ENCODE data around the gene GPRC5D. TPM values are rescaled to one million over a fixed set of nuclear protein-coding genes. Genes with fewer than 3 reads are reported as not detected.

The GPRC5D gene
- polyA plus RNA-seq, 1 donor (not counting 4 experiments of a cell fraction or from before 2014, with no cell fraction given), result 0.08 TPM

- H4K20me1 ChIP-seq (ENCODE audit: control insufficient read depth, extremely low read depth, insufficient read depth, low read length), result no peaks in the 10 kb centered on the region
- H3K9me1 ChIP-seq (ENCODE audit: control insufficient read depth, extremely low read depth, insufficient read depth, low read length), result no peaks in the 10 kb centered on the region
- FAIRE-seq, result no peak
- no peaks in the 10 kb centered on the region for H3K27me3 ChIP-seq (ENCODE audit: control insufficient read depth, extremely low read depth, insufficient read depth, low read length)
- TF ChIP-seq, protein P1, sequence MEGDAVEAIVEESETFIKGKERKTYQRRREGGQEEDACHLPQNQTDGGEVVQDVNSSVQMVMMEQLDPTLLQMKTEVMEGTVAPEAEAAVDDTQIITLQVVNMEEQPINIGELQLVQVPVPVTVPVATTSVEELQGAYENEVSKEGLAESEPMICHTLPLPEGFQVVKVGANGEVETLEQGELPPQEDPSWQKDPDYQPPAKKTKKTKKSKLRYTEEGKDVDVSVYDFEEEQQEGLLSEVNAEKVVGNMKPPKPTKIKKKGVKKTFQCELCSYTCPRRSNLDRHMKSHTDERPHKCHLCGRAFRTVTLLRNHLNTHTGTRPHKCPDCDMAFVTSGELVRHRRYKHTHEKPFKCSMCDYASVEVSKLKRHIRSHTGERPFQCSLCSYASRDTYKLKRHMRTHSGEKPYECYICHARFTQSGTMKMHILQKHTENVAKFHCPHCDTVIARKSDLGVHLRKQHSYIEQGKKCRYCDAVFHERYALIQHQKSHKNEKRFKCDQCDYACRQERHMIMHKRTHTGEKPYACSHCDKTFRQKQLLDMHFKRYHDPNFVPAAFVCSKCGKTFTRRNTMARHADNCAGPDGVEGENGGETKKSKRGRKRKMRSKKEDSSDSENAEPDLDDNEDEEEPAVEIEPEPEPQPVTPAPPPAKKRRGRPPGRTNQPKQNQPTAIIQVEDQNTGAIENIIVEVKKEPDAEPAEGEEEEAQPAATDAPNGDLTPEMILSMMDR (optimal IDR thresholded peaks at IDR 0.05 in 1 of 3, IDR thresholded peaks at IDR 0.05 in 1 of 3, conservative IDR thresholded peaks at IDR 0.05 in 1 of 3; ENCODE audit: extremely low read depth in 1 of 3, insufficient read depth in 2 of 3, low read length in 3 of 3), result no peak
- no peak for DNase-seq (ENCODE audit: low read depth, low spot score)
- H3K36me3 ChIP-seq (ENCODE audit: control insufficient read depth in 2 of 2, extremely low read depth in 1 of 2, insufficient read depth in 2 of 2, low read length in 2 of 2), result peaks cover 0 to 1% of the 10 kb centered on the region in 2 experiments
- no peak overlapping the region for H3K27ac ChIP-seq (ENCODE audit: control insufficient read depth, insufficient read depth, low read length)
- H3K4me1 ChIP-seq (ENCODE audit: control insufficient read depth, extremely low read depth, insufficient read depth, low read length), result peaks cover under 1% of the 10 kb centered on the region
- H3K79me2 ChIP-seq (ENCODE audit: control insufficient read depth, insufficient read depth, low read length), result no peaks in the 10 kb centered on the region
- H3K4me3 ChIP-seq (ENCODE audit: control insufficient read depth in 2 of 3, extremely low read depth in 1 of 3, insufficient read depth in 2 of 3, low read depth in 1 of 3, low read length in 3 of 3), result no peak overlapping the region
- H3K4me2 ChIP-seq (ENCODE audit: control insufficient read depth, extremely low read depth, insufficient read depth, low read depth, low read length), result no peak overlapping the region
- H2AFZ ChIP-seq (ENCODE audit: control insufficient read depth, low read length), result no peak overlapping the region
- no peak overlapping the region for H3K9ac ChIP-seq (ENCODE audit: control insufficient read depth, extremely low read depth, insufficient read depth, low read length)
- dilution Hi-C loops (cut with MboI; ENCODE audit: extremely low pct_ligation_motif_present, low sequenced_read_pairs), result no loop called here
- H3K9me3 ChIP-seq (ENCODE audit: control insufficient read depth, low read depth, low read length), result no peaks in the 10 kb centered on the region
Measured at GRCh38 chr12:12946686-12947355, 5.1 kb downstream of the GPRC5D start.

DNA sequence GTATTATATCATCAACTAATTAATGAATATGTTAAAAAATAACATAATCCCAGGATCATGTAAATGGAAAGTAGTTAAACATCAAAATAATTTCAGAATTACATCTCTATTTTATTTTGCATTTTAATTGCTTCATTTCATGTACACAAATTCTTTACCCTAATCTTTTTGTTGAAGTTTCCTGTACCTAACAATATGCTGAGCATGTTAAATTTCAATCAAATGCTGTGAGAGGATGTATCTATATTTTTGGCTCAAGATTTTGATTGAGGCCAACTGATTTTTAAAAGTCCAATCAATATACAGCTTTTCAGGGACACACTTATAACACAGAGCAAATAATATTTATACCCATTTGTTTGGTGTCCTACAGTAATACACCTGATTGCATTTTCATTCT, 6.4 kb downstream of the GPRC5D start:
- no peak overlapping the region for H3K27ac ChIP-seq (ENCODE audit: control insufficient read depth, insufficient read depth, low read length)
- H4K20me1 ChIP-seq (ENCODE audit: control insufficient read depth, extremely low read depth, insufficient read depth, low read length), result no peaks in the 10 kb centered on the region
- dilution Hi-C loops (cut with MboI; ENCODE audit: extremely low pct_ligation_motif_present, low sequenced_read_pairs), result no loop called here
- no peak overlapping the region for H3K4me2 ChIP-seq (ENCODE audit: control insufficient read depth, extremely low read depth, insufficient read depth, low read depth, low read length)
- no peaks in the 10 kb centered on the region for H3K4me1 ChIP-seq (ENCODE audit: control insufficient read depth, extremely low read depth, insufficient read depth, low read length)
- H3K27me3 ChIP-seq (ENCODE audit: control insufficient read depth, extremely low read depth, insufficient read depth, low read length), result no peaks in the 10 kb centered on the region
- TF ChIP-seq EZH2 (IDR thresholded peaks at IDR 0.05; ENCODE audit: low read length), result no peak
- TF ChIP-seq, protein P1 (optimal IDR thresholded peaks at IDR 0.05 in 1 of 3, IDR thresholded peaks at IDR 0.05 in 1 of 3, conservative IDR thresholded peaks at IDR 0.05 in 1 of 3; ENCODE audit: extremely low read depth in 1 of 3, insufficient read depth in 2 of 3, low read length in 3 of 3), result no peak
- H2AFZ ChIP-seq (ENCODE audit: control insufficient read depth, low read length), result no peak overlapping the region
- no peak overlapping the region for H3K4me3 ChIP-seq (ENCODE audit: control insufficient read depth in 2 of 3, extremely low read depth in 1 of 3, insufficient read depth in 2 of 3, low read depth in 1 of 3, low read length in 3 of 3)
- no peaks in the 10 kb centered on the region for H3K9me3 ChIP-seq (ENCODE audit: control insufficient read depth, low read depth, low read length)
- H3K36me3 ChIP-seq (ENCODE audit: control insufficient read depth in 2 of 2, extremely low read depth in 1 of 2, insufficient read depth in 2 of 2, low read length in 2 of 2), result peaks cover 0 to 1% of the 10 kb centered on the region in 2 experiments
- DNase-seq (ENCODE audit: low read depth, low spot score) (no peak), FAIRE-seq (no peak)
- H3K79me2 ChIP-seq (ENCODE audit: control insufficient read depth, insufficient read depth, low read length), result no peaks in the 10 kb centered on the region
- no peak overlapping the region for H3K9ac ChIP-seq (ENCODE audit: control insufficient read depth, extremely low read depth, insufficient read depth, low read length)
- no peaks in the 10 kb centered on the region for H3K9me1 ChIP-seq (ENCODE audit: control insufficient read depth, extremely low read depth, insufficient read depth, low read length)
